GM23338 (cell line): ENCODE results near the gene FARS2. TPM values are rescaled to one million over a fixed set of nuclear protein-coding genes. Genes with fewer than 3 reads are reported as not detected.

Source experiments
- ATAC-seq: fragments of 200-7000 bp; cut with Tn5 transposase; 3 replicates; pipeline ENCODE4 v1.9.1; 2020
- DNase-seq: peaks from one replicate; pipeline ENCODE4 v3.0.0-alpha.2; 2015; ENCODE audit warnings: low spot score
- H2AFZ ChIP-seq: fragments of 200-600 bp; sonication (generic); 2 replicates; pipeline ENCODE4 v1.8.0; 2016; ENCODE audit warnings: antibody characterized with exemption, mild to moderate bottlenecking, moderate library complexity
- H3F3A ChIP-seq: fragments of 200-600 bp; sonication (generic); replicated peaks from 2 replicates; pipeline ENCODE4 v1.8.0; 2017; ENCODE audit warnings: antibody characterized with exemption, mixed run types, low read depth
- H3K27ac ChIP-seq: fragments of 200-600 bp; sonication (generic); 2 replicates; pipeline ENCODE4 v1.6.1; 2016; ENCODE audit warnings: low read depth
- H3K27me3 ChIP-seq: fragments of 200-600 bp; sonication (generic); 2 replicates; pipeline ENCODE4 v1.8.0; 2016; ENCODE audit warnings: mild to moderate bottlenecking, mixed run types, moderate library complexity; ENCODE audit not compliant: insufficient read depth
- H3K36me3 ChIP-seq: fragments of 200-600 bp; sonication (generic); 2 replicates; pipeline ENCODE4 v1.8.0; 2016; ENCODE audit warnings: mild to moderate bottlenecking; ENCODE audit not compliant: insufficient read depth
- H3K4me1 ChIP-seq: fragments of 200-600 bp; sonication (generic); 2 replicates; pipeline ENCODE4 v1.8.0; 2016; ENCODE audit warnings: mild to moderate bottlenecking, moderate library complexity; ENCODE audit not compliant: insufficient read depth
- H3K4me2 ChIP-seq: fragments of 200-600 bp; sonication (generic); 2 replicates; pipeline ENCODE4 v1.7.1; 2017; ENCODE audit warnings: mixed run types
- H3K4me3 ChIP-seq: fragments of 200-600 bp; sonication (generic); 2 replicates; pipeline ENCODE4 v1.6.1; 2016; ENCODE audit warnings: mixed run types
- H3K79me2 ChIP-seq: fragments of 200-600 bp; sonication (generic); replicated peaks from 2 replicates; pipeline ENCODE4 v1.8.0; 2017; ENCODE audit warnings: mild to moderate bottlenecking; ENCODE audit not compliant: insufficient read depth
- H3K9me2 ChIP-seq: fragments of 200-600 bp; sonication (generic); 2 replicates; pipeline ENCODE4 v1.8.0; 2017; ENCODE audit not compliant: insufficient read depth
- H4K20me1 ChIP-seq: fragments of 200-600 bp; sonication (generic); replicated peaks from 2 replicates; pipeline ENCODE4 v1.8.0; 2017; ENCODE audit warnings: mild to moderate bottlenecking; ENCODE audit not compliant: insufficient read depth
- H3K27ac Mint-ChIP-seq: 2 replicates; pipeline ENCODE4 v1.8.0; 2020; ENCODE audit warnings: inconsistent platforms, mild to moderate bottlenecking, moderate library complexity, mixed read lengths
- H3K27me3 Mint-ChIP-seq: 3 replicates; pipeline ENCODE4 v1.8.0; 2022; ENCODE audit warnings: low read depth, mild to moderate bottlenecking, moderate library complexity, mixed read lengths, inconsistent platforms; ENCODE audit not compliant: insufficient read depth, poor library complexity
- H3K36me3 Mint-ChIP-seq: 3 replicates; pipeline ENCODE4 v1.8.0; 2021; ENCODE audit warnings: low read depth, mild to moderate bottlenecking, inconsistent platforms, moderate library complexity, mixed read lengths
- H3K4me1 Mint-ChIP-seq: 3 replicates; pipeline ENCODE4 v1.8.0; 2020; ENCODE audit warnings: mild to moderate bottlenecking, inconsistent platforms, mixed read lengths
- H3K4me3 Mint-ChIP-seq: 3 replicates; pipeline ENCODE4 v1.8.0; 2021; ENCODE audit warnings: moderate library complexity, mild to moderate bottlenecking, inconsistent platforms, mixed read lengths
- H3K9me3 Mint-ChIP-seq: 3 replicates; pipeline ENCODE4 v1.8.0; 2020; ENCODE audit warnings: moderate library complexity, mild to moderate bottlenecking, inconsistent platforms, mixed read lengths
- CREB1 ChIP-seq: fragments of 250-450 bp; sonication (Bioruptor Pico); IDR thresholded peaks from 2 replicates; pipeline ENCODE4 v1.5.0; 2020; ENCODE audit warnings: low read depth, mild to moderate bottlenecking, moderate library complexity
- ETS1 ChIP-seq: IDR thresholded peaks from 2 replicates; pipeline ENCODE4 v1.6.1; 2016; ENCODE audit warnings: antibody characterized with exemption
- EZH2phosphoT487 ChIP-seq: fragments of 200-600 bp; sonication (generic); IDR thresholded peaks from one replicate; pipeline ENCODE4 v1.8.1; 2018; ENCODE audit warnings: antibody characterized with exemption; ENCODE audit not compliant: unreplicated experiment
- JUNB ChIP-seq: IDR thresholded peaks from one replicate; pipeline ENCODE4 v1.6.1; 2016; ENCODE audit warnings: antibody characterized with exemption; ENCODE audit not compliant: unreplicated experiment
- NANOG ChIP-seq: IDR thresholded peaks from 2 replicates; pipeline ENCODE4 v1.6.1; 2016; ENCODE audit warnings: antibody characterized with exemption, borderline replicate concordance
- POLR2AphosphoS5 ChIP-seq: IDR thresholded peaks from 2 replicates; pipeline ENCODE4 v1.6.1; 2016; ENCODE audit warnings: antibody characterized with exemption, low read depth
- ZNF114 ChIP-seq: fragments of 250-450 bp; sonication (Bioruptor Pico); IDR thresholded peaks from 2 replicates; pipeline ENCODE4 v1.5.0; 2020; ENCODE audit warnings: mild to moderate bottlenecking, moderate library complexity
- ZNF331 ChIP-seq: fragments of 250-450 bp; sonication (Bioruptor Pico); IDR thresholded peaks from 2 replicates; pipeline ENCODE4 v1.5.0; 2020; ENCODE audit warnings: low read depth, mild to moderate bottlenecking, moderate library complexity
- polyA plus RNA-seq: library from polyadenylated mRNA; unstranded; fragments of >200 nt; fragmentation: Nextera tagmentation; extraction: Ambion mirVana; gene quantifications from 2 replicates; pipeline ENCODE4 v1.2.1, GENCODE V29; 2016
- total RNA-seq: library from RNA; depleted of rRNA; stranded (reverse); fragments of >200 nt; shearing (Covaris generic); gene quantifications from 2 replicates; pipeline ENCODE4 v1.2.3, GENCODE V29; 2014
- TF ChIP-seq, protein P1 (sequence below): IDR thresholded peaks from one replicate; pipeline ENCODE4 v1.6.1; 2018; ENCODE audit warnings: antibody characterized with exemption; ENCODE audit not compliant: unreplicated experiment
- TF ChIP-seq, protein P2 (sequence below), 2 experiments: fragments of 200-600 bp in 1 of 2; sonication (generic) in 1 of 2; conservative IDR thresholded peaks; 2 replicates each; pipeline versions ENCODE4 v1.5.1 to v1.6.1; 2016 to 2017; ENCODE audit warnings: antibody characterized with exemption in 2 of 2, low read depth in 2 of 2, mild to moderate bottlenecking in 2 of 2, moderate library complexity in 1 of 2
- TF ChIP-seq, protein P3 (sequence below): fragments of 250-450 bp; sonication (Bioruptor Pico); IDR thresholded peaks from 2 replicates; pipeline ENCODE4 v1.5.0; 2020; ENCODE audit warnings: mild to moderate bottlenecking, moderate library complexity

The FARS2 gene
- total and polyA plus RNA-seq, 2 experiments from 2014 or later = 7.6 to 19.0 TPM

DNA sequence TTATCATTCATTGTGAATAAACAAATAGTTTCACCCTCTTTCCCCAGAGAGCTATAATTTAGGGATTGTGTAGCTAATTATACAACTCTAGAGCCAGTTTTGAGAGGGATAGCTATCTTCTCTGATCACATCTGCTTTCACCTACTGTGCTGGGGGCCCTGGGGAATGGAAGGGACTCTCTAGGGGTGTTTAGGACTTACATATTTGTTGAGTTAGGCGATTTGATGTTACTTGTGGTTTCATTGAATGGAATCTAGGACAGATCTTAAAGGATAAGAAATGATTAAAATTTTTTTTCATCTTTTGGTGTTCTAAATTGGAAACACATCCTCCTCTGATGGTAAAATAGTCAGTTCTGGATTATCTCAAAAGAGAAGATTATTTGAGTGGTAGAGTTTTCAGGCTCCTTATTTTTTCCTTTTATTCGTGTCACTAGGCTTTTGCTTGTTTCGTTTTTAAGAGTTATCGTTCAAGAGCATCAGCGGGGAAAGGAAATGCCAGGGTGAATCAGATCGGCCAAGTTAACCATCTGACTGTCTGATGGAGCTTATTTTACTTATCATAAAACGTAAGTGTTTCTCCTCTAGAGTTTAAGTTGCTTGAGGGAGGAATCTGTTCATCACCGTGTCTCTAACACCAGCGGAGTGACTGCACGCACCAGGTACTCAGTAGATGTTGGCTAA is 236.7 kb downstream of the FARS2 start:
- ATAC-seq (no peak), DNase-seq (no peak)
- H3K27ac ChIP-seq = no peak overlapping the region
- H3K27me3 ChIP-seq = no peaks in the 10 kb centered on the region
- no peak overlapping the region for H3K4me3 ChIP-seq
- no peaks in the 10 kb centered on the region for H3K79me2 ChIP-seq
- Mint-ChIP-seq H3K36me3 (no peaks in the 10 kb centered on the region), H3K27ac (0 out of 2 replicates have a peak overlapping the region, but pooled peaks have one; percentile 1), H3K9me3 (no peaks in the 10 kb centered on the region), H3K4me1 (peaks cover 37% of the 10 kb centered on the region), H3K4me3 (no peak overlapping the region), H3K27me3 (no peaks in the 10 kb centered on the region)
- H3K36me3 ChIP-seq = no peaks in the 10 kb centered on the region
- H2AFZ ChIP-seq = no peak overlapping the region
- no peaks in the 10 kb centered on the region for H3F3A ChIP-seq
- no peaks in the 10 kb centered on the region for H4K20me1 ChIP-seq
- peaks cover 20% of the 10 kb centered on the region for H3K4me1 ChIP-seq
- H3K9me2 ChIP-seq = peaks cover 6% of the 10 kb centered on the region; the same call in 1 of the 2 replicates
- H3K4me2 ChIP-seq = no peak overlapping the region
- TF ChIP-seq EZH2phosphoT487 (no peak), JUNB (no peak), NANOG (no peak), ZNF331 (CRISPR knock-in tag) (no peak), POLR2AphosphoS5 (no peak), ETS1 (no peak), CREB1 (CRISPR knock-in tag) (no peak), ZNF114 (CRISPR knock-in tag) (no peak)
- TF ChIP-seq, protein P1, sequence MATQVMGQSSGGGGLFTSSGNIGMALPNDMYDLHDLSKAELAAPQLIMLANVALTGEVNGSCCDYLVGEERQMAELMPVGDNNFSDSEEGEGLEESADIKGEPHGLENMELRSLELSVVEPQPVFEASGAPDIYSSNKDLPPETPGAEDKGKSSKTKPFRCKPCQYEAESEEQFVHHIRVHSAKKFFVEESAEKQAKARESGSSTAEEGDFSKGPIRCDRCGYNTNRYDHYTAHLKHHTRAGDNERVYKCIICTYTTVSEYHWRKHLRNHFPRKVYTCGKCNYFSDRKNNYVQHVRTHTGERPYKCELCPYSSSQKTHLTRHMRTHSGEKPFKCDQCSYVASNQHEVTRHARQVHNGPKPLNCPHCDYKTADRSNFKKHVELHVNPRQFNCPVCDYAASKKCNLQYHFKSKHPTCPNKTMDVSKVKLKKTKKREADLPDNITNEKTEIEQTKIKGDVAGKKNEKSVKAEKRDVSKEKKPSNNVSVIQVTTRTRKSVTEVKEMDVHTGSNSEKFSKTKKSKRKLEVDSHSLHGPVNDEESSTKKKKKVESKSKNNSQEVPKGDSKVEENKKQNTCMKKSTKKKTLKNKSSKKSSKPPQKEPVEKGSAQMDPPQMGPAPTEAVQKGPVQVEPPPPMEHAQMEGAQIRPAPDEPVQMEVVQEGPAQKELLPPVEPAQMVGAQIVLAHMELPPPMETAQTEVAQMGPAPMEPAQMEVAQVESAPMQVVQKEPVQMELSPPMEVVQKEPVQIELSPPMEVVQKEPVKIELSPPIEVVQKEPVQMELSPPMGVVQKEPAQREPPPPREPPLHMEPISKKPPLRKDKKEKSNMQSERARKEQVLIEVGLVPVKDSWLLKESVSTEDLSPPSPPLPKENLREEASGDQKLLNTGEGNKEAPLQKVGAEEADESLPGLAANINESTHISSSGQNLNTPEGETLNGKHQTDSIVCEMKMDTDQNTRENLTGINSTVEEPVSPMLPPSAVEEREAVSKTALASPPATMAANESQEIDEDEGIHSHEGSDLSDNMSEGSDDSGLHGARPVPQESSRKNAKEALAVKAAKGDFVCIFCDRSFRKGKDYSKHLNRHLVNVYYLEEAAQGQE = no peak
- TF ChIP-seq, protein P2, sequence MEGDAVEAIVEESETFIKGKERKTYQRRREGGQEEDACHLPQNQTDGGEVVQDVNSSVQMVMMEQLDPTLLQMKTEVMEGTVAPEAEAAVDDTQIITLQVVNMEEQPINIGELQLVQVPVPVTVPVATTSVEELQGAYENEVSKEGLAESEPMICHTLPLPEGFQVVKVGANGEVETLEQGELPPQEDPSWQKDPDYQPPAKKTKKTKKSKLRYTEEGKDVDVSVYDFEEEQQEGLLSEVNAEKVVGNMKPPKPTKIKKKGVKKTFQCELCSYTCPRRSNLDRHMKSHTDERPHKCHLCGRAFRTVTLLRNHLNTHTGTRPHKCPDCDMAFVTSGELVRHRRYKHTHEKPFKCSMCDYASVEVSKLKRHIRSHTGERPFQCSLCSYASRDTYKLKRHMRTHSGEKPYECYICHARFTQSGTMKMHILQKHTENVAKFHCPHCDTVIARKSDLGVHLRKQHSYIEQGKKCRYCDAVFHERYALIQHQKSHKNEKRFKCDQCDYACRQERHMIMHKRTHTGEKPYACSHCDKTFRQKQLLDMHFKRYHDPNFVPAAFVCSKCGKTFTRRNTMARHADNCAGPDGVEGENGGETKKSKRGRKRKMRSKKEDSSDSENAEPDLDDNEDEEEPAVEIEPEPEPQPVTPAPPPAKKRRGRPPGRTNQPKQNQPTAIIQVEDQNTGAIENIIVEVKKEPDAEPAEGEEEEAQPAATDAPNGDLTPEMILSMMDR (conservative IDR thresholded peaks at IDR 0.05; ENCODE audit: low read depth in 2 of 2) = no peak
- TF ChIP-seq, protein P3, sequence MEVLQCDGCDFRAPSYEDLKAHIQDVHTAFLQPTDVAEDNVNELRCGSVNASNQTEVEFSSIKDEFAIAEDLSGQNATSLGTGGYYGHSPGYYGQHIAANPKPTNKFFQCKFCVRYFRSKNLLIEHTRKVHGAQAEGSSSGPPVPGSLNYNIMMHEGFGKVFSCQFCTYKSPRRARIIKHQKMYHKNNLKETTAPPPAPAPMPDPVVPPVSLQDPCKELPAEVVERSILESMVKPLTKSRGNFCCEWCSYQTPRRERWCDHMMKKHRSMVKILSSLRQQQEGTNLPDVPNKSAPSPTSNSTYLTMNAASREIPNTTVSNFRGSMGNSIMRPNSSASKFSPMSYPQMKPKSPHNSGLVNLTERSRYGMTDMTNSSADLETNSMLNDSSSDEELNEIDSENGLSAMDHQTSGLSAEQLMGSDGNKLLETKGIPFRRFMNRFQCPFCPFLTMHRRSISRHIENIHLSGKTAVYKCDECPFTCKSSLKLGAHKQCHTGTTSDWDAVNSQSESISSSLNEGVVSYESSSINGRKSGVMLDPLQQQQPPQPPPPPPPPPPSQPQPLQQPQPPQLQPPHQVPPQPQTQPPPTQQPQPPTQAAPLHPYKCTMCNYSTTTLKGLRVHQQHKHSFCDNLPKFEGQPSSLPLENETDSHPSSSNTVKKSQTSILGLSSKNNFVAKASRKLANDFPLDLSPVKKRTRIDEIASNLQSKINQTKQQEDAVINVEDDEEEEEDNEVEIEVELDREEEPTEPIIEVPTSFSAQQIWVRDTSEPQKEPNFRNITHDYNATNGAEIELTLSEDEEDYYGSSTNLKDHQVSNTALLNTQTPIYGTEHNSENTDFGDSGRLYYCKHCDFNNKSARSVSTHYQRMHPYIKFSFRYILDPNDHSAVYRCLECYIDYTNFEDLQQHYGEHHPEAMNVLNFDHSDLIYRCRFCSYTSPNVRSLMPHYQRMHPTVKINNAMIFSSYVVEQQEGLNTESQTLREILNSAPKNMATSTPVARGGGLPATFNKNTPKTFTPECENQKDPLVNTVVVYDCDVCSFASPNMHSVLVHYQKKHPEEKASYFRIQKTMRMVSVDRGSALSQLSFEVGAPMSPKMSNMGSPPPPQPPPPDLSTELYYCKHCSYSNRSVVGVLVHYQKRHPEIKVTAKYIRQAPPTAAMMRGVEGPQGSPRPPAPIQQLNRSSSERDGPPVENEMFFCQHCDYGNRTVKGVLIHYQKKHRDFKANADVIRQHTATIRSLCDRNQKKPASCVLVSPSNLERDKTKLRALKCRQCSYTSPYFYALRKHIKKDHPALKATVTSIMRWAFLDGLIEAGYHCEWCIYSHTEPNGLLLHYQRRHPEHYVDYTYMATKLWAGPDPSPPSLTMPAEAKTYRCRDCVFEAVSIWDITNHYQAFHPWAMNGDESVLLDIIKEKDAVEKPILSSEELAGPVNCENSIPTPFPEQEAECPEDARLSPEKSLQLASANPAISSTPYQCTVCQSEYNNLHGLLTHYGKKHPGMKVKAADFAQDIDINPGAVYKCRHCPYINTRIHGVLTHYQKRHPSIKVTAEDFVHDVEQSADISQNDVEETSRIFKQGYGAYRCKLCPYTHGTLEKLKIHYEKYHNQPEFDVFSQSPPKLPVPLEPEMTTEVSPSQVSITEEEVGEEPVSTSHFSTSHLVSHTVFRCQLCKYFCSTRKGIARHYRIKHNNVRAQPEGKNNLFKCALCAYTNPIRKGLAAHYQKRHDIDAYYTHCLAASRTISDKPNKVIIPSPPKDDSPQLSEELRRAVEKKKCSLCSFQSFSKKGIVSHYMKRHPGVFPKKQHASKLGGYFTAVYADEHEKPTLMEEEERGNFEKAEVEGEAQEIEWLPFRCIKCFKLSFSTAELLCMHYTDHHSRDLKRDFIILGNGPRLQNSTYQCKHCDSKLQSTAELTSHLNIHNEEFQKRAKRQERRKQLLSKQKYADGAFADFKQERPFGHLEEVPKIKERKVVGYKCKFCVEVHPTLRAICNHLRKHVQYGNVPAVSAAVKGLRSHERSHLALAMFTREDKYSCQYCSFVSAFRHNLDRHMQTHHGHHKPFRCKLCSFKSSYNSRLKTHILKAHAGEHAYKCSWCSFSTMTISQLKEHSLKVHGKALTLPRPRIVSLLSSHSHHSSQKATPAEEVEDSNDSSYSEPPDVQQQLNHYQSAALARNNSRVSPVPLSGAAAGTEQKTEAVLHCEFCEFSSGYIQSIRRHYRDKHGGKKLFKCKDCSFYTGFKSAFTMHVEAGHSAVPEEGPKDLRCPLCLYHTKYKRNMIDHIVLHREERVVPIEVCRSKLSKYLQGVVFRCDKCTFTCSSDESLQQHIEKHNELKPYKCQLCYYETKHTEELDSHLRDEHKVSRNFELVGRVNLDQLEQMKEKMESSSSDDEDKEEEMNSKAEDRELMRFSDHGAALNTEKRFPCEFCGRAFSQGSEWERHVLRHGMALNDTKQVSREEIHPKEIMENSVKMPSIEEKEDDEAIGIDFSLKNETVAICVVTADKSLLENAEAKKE = no peak
